Astrocyte of the hippocampus (primary cell): ENCODE data around the gene TCEAL5.
A peak's percentile ranks its signal among the peaks of the same experiment; 100 is the strongest.
"Not testable (repeated sequence)": the region's sequence is repeated elsewhere in the genome, so short reads cannot be mapped to it uniquely, and the experiment has no call there.

ENCODE experiments used
- DNase-seq: peaks from one replicate; pipeline ENCODE4 v3.0.0; 2011; ENCODE audit warnings: low read depth, low spot score

The TCEAL5 gene

GRCh38 chrX:103276581-103277002 lies at the start of gene TCEAL5:
TCEAL5 (minus strand) TSS chrX:103276750; CDS start chrX:103274563, 2,187 bp downstream.
- DNase-seq, result peak; percentile 16

- DNase-seq, result no peak
These were observed 34.8 kb upstream of the TCEAL5 start for GRCh38 chrX:103311399-103311780.

- peak; percentile 76 for DNase-seq
These were observed 34.2 kb upstream of the TCEAL5 start, which contains the start of gene BEX2 for GRCh38 chrX:103310555-103311398. BEX2 (minus strand) TSS chrX:103310990; CDS start chrX:103309976, 1,014 bp downstream.

GRCh38 chrX:103309860-103310554 lies 33.5 kb upstream of the TCEAL5 start:
- no peak for DNase-seq

- not testable (repeated sequence) for DNase-seq
These were observed 29.1 kb upstream of the TCEAL5 start for GRCh38 chrX:103305666-103306065.

- DNase-seq, result no peak
These were observed 28.2 kb upstream of the TCEAL5 start for GRCh38 chrX:103304705-103305104.

GRCh38 chrX:103293118-103293517 lies 16.6 kb upstream of the TCEAL5 start:
- DNase-seq, result no peak

GRCh38 chrX:103279624-103280023 lies 3.1 kb upstream of the TCEAL5 start:
- DNase-seq, result no peak

- no peak for DNase-seq
These were observed 493 bp downstream of the TCEAL5 start for GRCh38 chrX:103275947-103276567.

- DNase-seq, result no peak
These were observed 2.3 kb downstream of the TCEAL5 start for GRCh38 chrX:103274284-103274683.

- no peak for DNase-seq
These were observed 18.3 kb downstream of the TCEAL5 start for GRCh38 chrX:103258275-103258674.

- no peak for DNase-seq
These were observed 19.9 kb downstream of the TCEAL5 start for GRCh38 chrX:103256651-103257050.

- peak; percentile 79 for DNase-seq
These were observed 21.5 kb downstream of the TCEAL5 start, which contains the start of gene TCEAL8 for GRCh38 chrX:103254921-103255493. TCEAL8 (minus strand) TSS chrX:103255155; CDS start chrX:103253979, 1,176 bp downstream.

- DNase-seq, result peak; percentile 58
These were observed 22.3 kb downstream of the TCEAL5 start for GRCh38 chrX:103254171-103254824.

- DNase-seq, result peak; percentile 2
These were observed 22.9 kb downstream of the TCEAL5 start for GRCh38 chrX:103253608-103254007.

- no peak for DNase-seq
These were observed 25.6 kb downstream of the TCEAL5 start for GRCh38 chrX:103250977-103251376.

- no peak for DNase-seq
These were observed 26.7 kb downstream of the TCEAL5 start for GRCh38 chrX:103249805-103250204.

- peak; percentile 14 for DNase-seq
These were observed 28.0 kb downstream of the TCEAL5 start for GRCh38 chrX:103248553-103248952.

GRCh38 chrX:103240155-103240554 lies 36.4 kb downstream of the TCEAL5 start:
- DNase-seq, result no peak

GRCh38 chrX:103236296-103236695 lies 40.3 kb downstream of the TCEAL5 start:
- DNase-seq, result no peak

- not testable (repeated sequence) for DNase-seq
These were observed 40.9 kb downstream of the TCEAL5 start for GRCh38 chrX:103235608-103236007.
